B cell (primary cell): Measurements from ENCODE around the gene UNC119B. TPM values are rescaled to one million over a fixed set of nuclear protein-coding genes. Genes with fewer than 3 reads are reported as not detected.
A peak's percentile ranks its signal among the peaks of the same experiment; 100 is the strongest.

ENCODE experiments used
- ATAC-seq: fragments of 200-7000 bp; cut with Tn5 transposase; one replicate; pipeline ENCODE4 v1.10.0; 2021; ENCODE audit warnings: low read depth, mild to moderate bottlenecking, moderate number of reproducible peaks, moderate library complexity
- CTCF ChIA-PET: fragments of 350-600 bp; sonication (Branson Sonifier 250); formaldehyde crosslinking; loops from one replicate; lab custom pipeline; 2021; ENCODE audit warnings: antibody characterized with exemption, inconsistent platforms; lab: Charles Lee
- POLR2A ChIA-PET: fragments of 350-600 bp; sonication (Branson Sonifier 250); formaldehyde crosslinking; loops from one replicate; lab custom pipeline; 2021; ENCODE audit warnings: antibody characterized with exemption; lab: Charles Lee
- DNase-seq: peaks from one replicate; pipeline ENCODE4 v3.0.0; 2013
- H2AFZ ChIP-seq: 2 replicates; pipeline ENCODE4 v1.6.1; 2012; ENCODE audit warnings: mild to moderate bottlenecking, low read depth, low read length; ENCODE audit not compliant: insufficient read depth, poor library complexity, severe bottlenecking
- H3K27ac ChIP-seq, 2 donors: 1 replicate in 1 of 2; 2 replicates in 1 of 2; pipeline ENCODE4 v1.5.1; 2012 to 2013; ENCODE audit warnings: low read length in 2 of 2, mild to moderate bottlenecking in 2 of 2, moderate library complexity in 1 of 2
- H3K27me3 ChIP-seq, 4 experiments: fragments of 200-600 bp in 1 of 4; sonication (generic) in 1 of 4; replicated peaks in 1 of 4; 1 replicate in 2 of 4; 2 replicates in 2 of 4; pipeline versions ENCODE4 v1.6.1 to v1.7.0; 2013 to 2016; ENCODE audit warnings: low read length in 3 of 4, mild to moderate bottlenecking in 2 of 4, mixed read lengths in 1 of 4, moderate library complexity in 1 of 4; ENCODE audit not compliant: insufficient read depth in 4 of 4, control insufficient read depth in 3 of 4; ENCODE audit errors: control extremely low read depth in 1 of 4
- H3K36me3 ChIP-seq, 2 experiments: replicated peaks in 1 of 2; 1 replicate in 1 of 2; 2 replicates in 1 of 2; pipeline versions ENCODE4 v1.6.1 to v1.7.1; 2013; ENCODE audit warnings: low read length in 1 of 2; ENCODE audit not compliant: insufficient read depth in 2 of 2, control insufficient read depth in 1 of 2; ENCODE audit errors: control extremely low read depth in 1 of 2, extremely low read depth in 1 of 2
- H3K4me1 ChIP-seq, 2 donors: fragments of 200-600 bp in 1 of 2; sonication (generic) in 1 of 2; 1 replicate in 1 of 2; 2 replicates in 1 of 2; pipeline versions ENCODE4 v1.5.1 to v1.6.1; 2013 to 2017; ENCODE audit warnings: low read length in 2 of 2; ENCODE audit not compliant: control insufficient read depth in 2 of 2, insufficient read depth in 2 of 2
- H3K4me2 ChIP-seq: replicated peaks from 2 replicates; pipeline ENCODE3; 2012; ENCODE audit warnings: mild to moderate bottlenecking, low read depth, low read length; ENCODE audit not compliant: poor library complexity, severe bottlenecking
- H3K4me3 ChIP-seq, 5 experiments: fragments of 200-600 bp in 1 of 5; sonication (generic) in 1 of 5; 1 replicate in 3 of 5; 2 replicates in 2 of 5; pipeline versions ENCODE4 v1.5.1 to v1.7.0; 2011 to 2016; ENCODE audit warnings: low read length in 4 of 5, mild to moderate bottlenecking in 4 of 5, low read depth in 2 of 5, control low read depth in 1 of 5, moderate library complexity in 1 of 5; ENCODE audit not compliant: insufficient read depth in 1 of 5; ENCODE audit errors: control extremely low read depth in 1 of 5, extremely low read depth in 1 of 5
- H3K79me2 ChIP-seq: fragments of 200-600 bp; sonication (generic); one replicate; pipeline ENCODE4 v1.6.0; 2016; ENCODE audit warnings: low read length; ENCODE audit not compliant: control insufficient read depth, insufficient read depth
- H3K9ac ChIP-seq: fragments of 200-600 bp; sonication (generic); 2 replicates; pipeline ENCODE4 v1.6.1; 2017; ENCODE audit warnings: mild to moderate bottlenecking, low read length, moderate library complexity
- H3K9me3 ChIP-seq, 3 donors: one replicate each; pipeline versions ENCODE4 v1.6.1 to v1.7.1; 2013; ENCODE audit warnings: low read length in 2 of 3; ENCODE audit not compliant: control insufficient read depth in 2 of 3, insufficient read depth in 1 of 3; ENCODE audit errors: control extremely low read depth in 1 of 3
- H4K20me1 ChIP-seq: 2 replicates; pipeline ENCODE4 v1.6.0; 2012; ENCODE audit warnings: mild to moderate bottlenecking, low read length; ENCODE audit not compliant: insufficient read depth, control insufficient read depth, poor library complexity, severe bottlenecking
- H3K27ac Mint-ChIP-seq: one replicate; pipeline ENCODE4 v1.8.0; 2021; ENCODE audit warnings: mixed read lengths
- H3K27me3 Mint-ChIP-seq: one replicate; pipeline ENCODE4 v1.8.0; 2021; ENCODE audit warnings: mixed read lengths
- H3K4me1 Mint-ChIP-seq: one replicate; pipeline ENCODE4 v1.8.0; 2021; ENCODE audit warnings: mixed read lengths
- H3K4me3 Mint-ChIP-seq: one replicate; pipeline ENCODE4 v1.8.0; 2021; ENCODE audit warnings: mixed read lengths
- H3K9me3 Mint-ChIP-seq: one replicate; pipeline ENCODE4 v1.8.0; 2022; ENCODE audit warnings: mixed read lengths; ENCODE audit not compliant: insufficient read depth
- EZH2 ChIP-seq: IDR thresholded peaks from 2 replicates; pipeline ENCODE4 v1.6.1; 2012; ENCODE audit warnings: borderline replicate concordance, low read depth, mild to moderate bottlenecking, moderate library complexity, low read length; ENCODE audit not compliant: insufficient read depth, poor library complexity, severe bottlenecking
- WGBS: methylation state at CpG from one replicate; pipeline ENCODE4 v1.1.5; 2013; ENCODE audit warnings: missing lambda C conversion rate; ENCODE audit not compliant: insufficient coverage; 5-methylcytosine and 5-hydroxymethylcytosine counted together
- intact Hi-C: fragments of 100-400 bp; cut with micrococcal nuclease; formaldehyde crosslinking; loops from one replicate; pipeline ENCODE4 v1.10.0; 2022
- polyA plus RNA-seq: library from polyadenylated mRNA; depleted of rRNA; stranded (reverse); fragments of >200 nt; gene quantifications from 2 replicates; pipeline ENCODE4 v1.2.3, GENCODE V29; 2012
- total RNA-seq, 2 donors: library from RNA; stranded (reverse); fragments of 120-200 nt in 1 of 2; gene quantifications; 1 replicate in 1 of 2; 2 replicates in 1 of 2; pipeline versions ENCODE4 v1.2.3 to v1.2.4, GENCODE V29; 2013 to 2022
- TF ChIP-seq, protein P1 (sequence below): fragments of 200-600 bp; IDR thresholded peaks from one replicate; pipeline ENCODE4 v1.8.0; 2022; ENCODE audit warnings: antibody characterized with exemption, mild to moderate bottlenecking

UNC119B gene
- total and polyA plus RNA-seq, 2 donors (not counting 1 experiment from before 2014, with no cell fraction given): 7.2 to 22.7 TPM

DNA sequence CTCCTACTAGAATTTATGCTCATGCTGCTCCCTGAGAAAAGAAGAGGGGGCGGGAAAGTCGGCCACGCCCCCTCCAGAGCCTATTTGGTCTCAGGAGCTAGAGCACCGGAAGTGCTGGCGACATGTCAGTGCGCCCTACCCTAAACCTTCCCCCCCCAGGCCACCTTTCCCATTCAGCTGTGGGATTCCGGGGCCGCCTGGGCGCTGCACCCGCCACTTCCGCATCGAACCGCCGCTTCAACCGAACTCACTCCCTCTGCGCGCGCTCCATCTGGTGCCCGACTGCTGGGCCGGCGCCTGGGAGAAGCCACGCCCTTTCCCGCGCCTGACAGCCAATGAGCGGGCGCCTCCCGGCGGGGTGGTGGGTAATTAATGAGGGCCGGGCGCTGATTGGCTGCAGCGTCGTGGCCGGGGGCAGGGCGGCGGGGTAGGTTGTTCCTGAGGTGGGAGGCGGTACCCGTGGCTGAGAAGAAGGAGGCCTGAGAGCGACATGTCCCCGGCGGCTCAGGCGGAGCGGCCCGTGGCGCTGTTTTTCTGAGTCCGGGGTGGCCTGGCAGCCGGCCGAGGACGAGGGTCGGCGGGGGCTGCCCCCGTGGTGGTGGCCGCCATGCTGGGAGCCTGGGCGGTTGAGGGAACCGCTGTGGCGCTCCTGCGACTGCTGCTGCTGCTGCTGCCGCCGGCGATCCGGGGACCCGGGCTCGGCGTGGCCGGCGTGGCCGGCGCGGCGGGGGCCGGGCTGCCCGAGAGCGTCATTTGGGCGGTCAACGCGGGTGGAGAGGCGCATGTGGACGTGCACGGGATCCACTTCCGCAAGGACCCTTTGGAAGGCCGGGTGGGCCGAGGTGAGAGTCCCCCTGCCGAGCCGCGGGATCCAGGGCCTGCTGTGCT lies 23.3 kb upstream of the UNC119B start, which contains the start of gene MLEC:
Gene MLEC, plus strand, starts transcription at position 460 of the 888 bp plus-strand sequence. Its CDS starts 148 bp downstream, at position 608.
- H3K4me1 ChIP-seq: peaks cover 41 to 46% of the 10 kb centered on the region in 2 donors
- TF ChIP-seq, protein P1, sequence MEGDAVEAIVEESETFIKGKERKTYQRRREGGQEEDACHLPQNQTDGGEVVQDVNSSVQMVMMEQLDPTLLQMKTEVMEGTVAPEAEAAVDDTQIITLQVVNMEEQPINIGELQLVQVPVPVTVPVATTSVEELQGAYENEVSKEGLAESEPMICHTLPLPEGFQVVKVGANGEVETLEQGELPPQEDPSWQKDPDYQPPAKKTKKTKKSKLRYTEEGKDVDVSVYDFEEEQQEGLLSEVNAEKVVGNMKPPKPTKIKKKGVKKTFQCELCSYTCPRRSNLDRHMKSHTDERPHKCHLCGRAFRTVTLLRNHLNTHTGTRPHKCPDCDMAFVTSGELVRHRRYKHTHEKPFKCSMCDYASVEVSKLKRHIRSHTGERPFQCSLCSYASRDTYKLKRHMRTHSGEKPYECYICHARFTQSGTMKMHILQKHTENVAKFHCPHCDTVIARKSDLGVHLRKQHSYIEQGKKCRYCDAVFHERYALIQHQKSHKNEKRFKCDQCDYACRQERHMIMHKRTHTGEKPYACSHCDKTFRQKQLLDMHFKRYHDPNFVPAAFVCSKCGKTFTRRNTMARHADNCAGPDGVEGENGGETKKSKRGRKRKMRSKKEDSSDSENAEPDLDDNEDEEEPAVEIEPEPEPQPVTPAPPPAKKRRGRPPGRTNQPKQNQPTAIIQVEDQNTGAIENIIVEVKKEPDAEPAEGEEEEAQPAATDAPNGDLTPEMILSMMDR: no peak
- TF ChIP-seq EZH2: no peak
- DNase-seq: no peak
- peak within 1 kb of the TSS; percentile 84 to 87 for H3K27ac ChIP-seq
- peak within 1 kb of the TSS; percentile 91 for H2AFZ ChIP-seq
- H4K20me1 ChIP-seq: peaks cover 46% of the 10 kb centered on the region
- no peaks in the 10 kb centered on the region for H3K9me3 Mint-ChIP-seq
- ChIA-PET POLR2A (interaction anchor here (0.8 to 1.6 kb wide), 5 partner anchors 11 to 394 kb away, joined by 3 to 5 read pairs (median 5); partner anchors contain the start of genes RNU4-1 and UNC119B), CTCF (interaction anchor here (0.6 to 8.9 kb wide), 10 partner anchors 9 to 248 kb away, joined by 3 to 121 read pairs (median 4); partner anchors contain the start of gene POP5)
- peaks cover 0 to 6% (median 2%) of the 10 kb centered on the region in 3 donors for H3K9me3 ChIP-seq
- H3K4me3 ChIP-seq: peak within 1 kb of the TSS; percentile 78 to 91 (median 81)
- peak within 1 kb of the TSS; percentile 84 for H3K4me2 ChIP-seq
- peak within 1 kb of the TSS; percentile 77 for H3K9ac ChIP-seq
- peaks cover 49% of the 10 kb centered on the region for H3K4me1 Mint-ChIP-seq
- no peaks in the 10 kb centered on the region for H3K27me3 Mint-ChIP-seq
- no peaks in the 10 kb centered on the region for H3K36me3 ChIP-seq
- WGBS: under 1% methylated on average over 79 of the region's 84 CpGs
- peak within 1 kb of the TSS; percentile 93 for H3K4me3 Mint-ChIP-seq
- no peaks in the 10 kb centered on the region for H3K27me3 ChIP-seq
- peak within 1 kb of the TSS; percentile 96 for H3K27ac Mint-ChIP-seq
- intact Hi-C loops: loop anchor here (1.0 to 10.0 kb wide), 11 partner anchors 18 to 1200 kb away; partner anchors contain the start of genes ACADS, C12orf43, COX6A1 and POP5
- H3K79me2 ChIP-seq: peaks cover 49% of the 10 kb centered on the region
- ATAC-seq: peak; percentile 77
